HepG2 (cell line): ENCODE measurements around the gene ERMARD. TPM values are rescaled to one million over a fixed set of nuclear protein-coding genes. Genes with fewer than 3 reads are reported as not detected.

Experiments used
- ARID5B ChIP-seq: IDR thresholded peaks from 2 replicates; pipeline ENCODE4 v1.4.0; 2020; ENCODE audit warnings: mild to moderate bottlenecking, missing genetic modification reagents
- DMAP1 ChIP-seq: IDR thresholded peaks from 2 replicates; pipeline ENCODE4 v1.6.1; 2016
- HNF4G ChIP-seq, 2 experiments: sonication (generic) in 1 of 2; formaldehyde crosslinking in 1 of 2; IDR thresholded peaks; 2 replicates each; pipeline versions ENCODE4 v1.4.0 to v1.6.1; 2011 to 2020; ENCODE audit warnings: borderline replicate concordance in 2 of 2, low read depth in 2 of 2, mild to moderate bottlenecking in 2 of 2, low read length in 1 of 2, missing genetic modification reagents in 1 of 2, moderate library complexity in 1 of 2
- HOXA9 ChIP-seq: sonication (generic); formaldehyde crosslinking; IDR thresholded peaks from 2 replicates; pipeline ENCODE4 v1.8.1; 2022; ENCODE audit warnings: missing genetic modification reagents, mild to moderate bottlenecking, moderate library complexity, borderline replicate concordance
- JUN ChIP-seq: sonication (generic); formaldehyde crosslinking; IDR thresholded peaks from 2 replicates; pipeline ENCODE4 v1.4.0; 2020; ENCODE audit warnings: mild to moderate bottlenecking, missing genetic modification reagents
- NBN ChIP-seq: fragments of 450-650 bp; conservative IDR thresholded peaks from 2 replicates; pipeline ENCODE4 v1.6.1; 2017
- PAXIP1 ChIP-seq: sonication (generic); formaldehyde crosslinking; conservative IDR thresholded peaks from 2 replicates; pipeline ENCODE4 v1.4.0; 2020; ENCODE audit warnings: mild to moderate bottlenecking, missing genetic modification reagents, moderate library complexity
- PCBP2 ChIP-seq: fragments of 200-400 bp; formaldehyde crosslinking; optimal IDR thresholded peaks from 2 replicates; pipeline ENCODE3; 2018; ENCODE audit warnings: low read length, low read depth; ENCODE audit not compliant: poor library complexity, severe bottlenecking
- PRPF4 ChIP-seq: fragments of 200-400 bp; formaldehyde crosslinking; IDR thresholded peaks from 2 replicates; pipeline ENCODE4 v1.6.1; 2016; ENCODE audit warnings: low read length, low read depth; ENCODE audit not compliant: poor library complexity, severe bottlenecking
- REXO4 ChIP-seq: sonication (generic); formaldehyde crosslinking; IDR thresholded peaks from 2 replicates; pipeline ENCODE4 v1.8.0; 2022; ENCODE audit warnings: missing genetic modification reagents, mild to moderate bottlenecking, borderline replicate concordance
- SP140L ChIP-seq: sonication (generic); formaldehyde crosslinking; IDR thresholded peaks from 2 replicates; pipeline ENCODE4 v1.4.0; 2020; ENCODE audit warnings: missing genetic modification reagents, borderline replicate concordance
- TRAFD1 ChIP-seq: sonication (generic); formaldehyde crosslinking; IDR thresholded peaks from 2 replicates; pipeline ENCODE4 v1.5.1; 2020; ENCODE audit warnings: missing genetic modification reagents, mild to moderate bottlenecking, borderline replicate concordance
- ZBTB10 ChIP-seq: sonication (generic); formaldehyde crosslinking; IDR thresholded peaks from 2 replicates; pipeline ENCODE4 v1.4.0; 2020; ENCODE audit warnings: missing genetic modification reagents, borderline replicate concordance
- ZNF205 ChIP-seq: IDR thresholded peaks from 2 replicates; pipeline ENCODE4 v1.6.1; 2018; ENCODE audit warnings: missing biosample characterization, missing genetic modification reagents
- ZNF510 ChIP-seq: sonication (generic); formaldehyde crosslinking; IDR thresholded peaks from 2 replicates; pipeline ENCODE4 v1.4.0; 2020; ENCODE audit warnings: low read depth, mild to moderate bottlenecking, missing genetic modification reagents
- polyA plus RNA-seq, 8 experiments: library from polyadenylated mRNA; depleted of rRNA in 3 of 8; stranded (reverse) in 7 of 8; unstranded in 1 of 8; fragments of >200 nt; fragmentation: Illumina TruSeq in 4 of 8; extraction: Trizol in 4 of 8; gene quantifications; 2 replicates each; pipeline versions ENCODE4 v1.2.1 to v1.2.3, GENCODE V29; 2011 to 2016; ENCODE audit warnings: low read depth in 4 of 8, missing spikeins in 1 of 8, mixed read lengths in 1 of 8; ENCODE audit not compliant: insufficient read depth in 1 of 8
- total RNA-seq, 5 experiments: library from RNA; depleted of rRNA; stranded (reverse); fragments of >200 nt; fragmentation: Illumina TruSeq; extraction: Trizol; gene quantifications; 2 replicates each; pipeline ENCODE4 v1.2.3, GENCODE V29; 2016; ENCODE audit warnings: low read depth in 1 of 5

ERMARD gene
- total and polyA plus RNA-seq, 2 of the 13 experiments (the other 11 are each of a cell fraction or from before 2014, with no cell fraction given): 8.8 to 10.7 TPM

- TF ChIP-seq HNF4G (IDR thresholded peaks at IDR 0.05; ENCODE audit: borderline replicate concordance, low read depth, low read length) (no peak; the same call in 1 of the 2 replicates), HNF4G (CRISPR knock-in tag; IDR thresholded peaks at IDR 0.05; ENCODE audit: borderline replicate concordance, low read depth) (peak; percentile 41), TRAFD1 (CRISPR knock-in tag) (0 out of 2 replicates have a peak, but pooled peaks have one; percentile 28), ZNF205 (CRISPR knock-in tag) (peak; percentile 98), PCBP2 (no peak), NBN (no peak), JUN (CRISPR knock-in tag) (peak; percentile 45; the same call in 1 of the 2 replicates), PAXIP1 (peak; percentile 77), ZBTB10 (CRISPR knock-in tag) (peak; percentile 56; the same call in 1 of the 2 replicates), PRPF4 (no peak), ARID5B (CRISPR knock-in tag) (peak; percentile 87), REXO4 (peak; percentile 93; the same call in 1 of the 2 replicates), DMAP1 (CRISPR knock-in tag) (peak; percentile 93), ZNF510 (CRISPR knock-in tag) (0 out of 2 replicates have a peak, but pooled peaks have one; percentile 10), SP140L (CRISPR knock-in tag) (no peak), HOXA9 (CRISPR knock-in tag) (peak; percentile 91; the same call in 1 of the 2 replicates)
These were observed at the start of gene ERMARD, which contains the start of gene DYNLT2 (continued) for GRCh38 chr6:169751242-169752073.
